ENCODE measurements around the gene TRIM46.
"Not testable (repeated sequence)": the region's sequence is repeated elsewhere in the genome, so short reads cannot be mapped to it uniquely, and the experiment has no call there.

The TRIM46 gene

DNA sequence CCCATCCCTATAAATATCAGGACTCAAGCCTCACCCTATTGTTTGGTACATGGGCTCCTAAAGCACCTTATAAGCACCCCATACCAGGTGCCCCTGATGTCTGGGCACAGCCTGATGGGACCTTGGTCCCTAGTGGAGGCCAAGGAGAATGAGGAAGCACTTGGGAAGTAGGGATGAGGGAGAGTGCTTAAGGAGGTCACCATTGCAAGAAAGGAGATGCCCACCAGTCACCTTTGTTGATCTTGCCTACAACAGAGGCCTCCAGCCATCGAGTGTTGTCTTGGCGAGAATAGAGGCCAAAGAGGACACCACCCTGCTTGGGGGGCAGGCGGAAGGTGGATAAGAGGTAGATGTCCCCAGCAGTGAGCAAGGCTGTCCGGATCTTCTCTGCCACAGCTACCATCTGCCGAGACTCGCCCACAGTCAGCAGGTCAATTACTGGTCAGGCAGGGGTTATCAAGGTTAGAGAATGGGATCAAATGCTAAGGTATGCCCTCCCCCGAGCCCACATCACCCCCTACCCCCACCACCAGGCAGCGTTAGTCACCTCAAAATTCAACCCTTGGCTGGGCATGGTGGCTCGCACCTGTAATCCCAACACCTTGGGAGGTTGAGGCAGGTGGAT lies 32.4 kb downstream of the TRIM46 start:
- no peak for DNase-seq (ENCODE audit: low spot score)

DNA sequence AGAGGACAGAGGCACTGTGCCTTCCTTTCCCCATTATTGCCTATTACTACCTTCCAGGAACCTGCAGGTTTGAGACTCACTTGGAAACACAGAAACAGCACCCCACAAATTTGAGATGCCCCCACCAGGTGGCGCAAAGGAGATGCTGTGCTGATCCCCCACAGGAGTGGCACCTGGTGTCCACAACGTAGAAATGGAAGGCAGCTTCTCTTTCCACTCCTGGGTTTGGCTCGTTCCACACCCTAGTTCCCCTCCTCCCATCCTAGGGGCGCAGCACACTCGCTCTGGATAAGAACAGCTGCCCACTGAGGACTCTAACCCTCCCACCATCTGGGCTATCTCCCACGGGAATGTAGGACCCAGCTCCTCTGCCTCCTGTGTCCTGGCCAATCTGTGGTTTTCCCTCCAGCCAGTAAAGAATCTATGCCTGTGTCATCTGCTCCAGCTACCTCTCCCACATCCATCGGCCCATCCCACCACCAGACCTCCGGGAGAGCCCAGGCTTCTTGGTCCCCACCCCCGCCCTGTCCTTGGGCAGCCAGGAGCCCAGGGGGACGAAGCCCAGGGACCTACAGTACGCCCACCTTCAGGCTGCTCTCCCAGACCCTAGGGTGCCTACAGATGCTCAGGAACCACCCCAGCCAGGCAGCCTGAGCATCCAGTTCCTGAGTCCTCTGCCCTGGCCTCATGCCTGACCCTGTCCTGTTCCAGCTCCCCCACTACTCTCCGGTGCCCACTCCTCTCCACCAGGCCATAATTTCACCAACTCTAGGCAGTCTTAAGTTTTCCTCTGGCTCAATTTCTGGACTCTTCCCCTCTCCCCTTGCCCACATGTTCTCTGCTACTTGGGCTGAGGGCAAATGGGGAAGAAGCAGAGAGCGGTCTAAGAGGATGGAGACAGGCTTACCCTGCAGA lies 33.5 kb downstream of the TRIM46 start:
- DNase-seq (ENCODE audit: low spot score), result peak; percentile 80

DNA sequence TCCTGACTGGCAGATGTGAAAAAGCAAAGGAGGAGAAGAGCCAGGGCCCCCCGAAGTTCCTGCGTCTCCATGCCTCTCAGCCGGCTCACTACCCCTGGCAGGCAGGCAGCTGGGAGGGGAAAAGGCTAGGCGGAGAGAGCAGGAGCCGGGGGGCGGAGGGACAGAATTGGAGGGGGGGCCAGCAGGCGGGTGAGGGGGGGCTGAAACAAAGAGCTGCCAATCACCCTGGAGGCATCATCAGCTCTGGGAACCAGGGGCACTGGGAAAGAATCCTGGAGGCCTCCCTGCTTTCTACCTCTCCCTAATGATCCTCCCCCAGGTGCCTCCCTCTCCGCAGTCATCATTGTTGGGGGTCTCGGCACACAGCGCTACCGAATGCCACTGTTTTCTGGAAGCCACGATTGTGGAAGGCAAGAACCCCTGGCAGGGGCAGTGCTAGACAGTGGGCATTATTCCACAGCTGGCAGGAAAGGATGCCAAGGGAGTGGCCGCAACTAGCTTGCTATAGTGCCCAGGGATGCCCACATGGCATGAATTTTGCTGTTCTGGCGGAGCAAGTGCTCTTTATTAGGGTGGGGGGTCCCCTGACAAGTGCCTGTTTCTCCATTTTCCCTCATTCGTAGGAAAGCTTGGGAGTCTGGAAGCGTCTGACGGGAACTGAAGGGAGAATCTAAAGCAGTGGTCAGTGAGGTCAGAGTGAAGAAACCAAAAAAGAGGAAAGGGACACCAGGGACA lies 34.3 kb downstream of the TRIM46 start, which contains the start of gene THBS3:
THBS3 (minus strand) TSS at position 92 of the 735 bp plus-strand sequence; CDS start at position 71, 21 bp downstream.
- DNase-seq (ENCODE audit: low spot score), result peak; percentile 63

DNA sequence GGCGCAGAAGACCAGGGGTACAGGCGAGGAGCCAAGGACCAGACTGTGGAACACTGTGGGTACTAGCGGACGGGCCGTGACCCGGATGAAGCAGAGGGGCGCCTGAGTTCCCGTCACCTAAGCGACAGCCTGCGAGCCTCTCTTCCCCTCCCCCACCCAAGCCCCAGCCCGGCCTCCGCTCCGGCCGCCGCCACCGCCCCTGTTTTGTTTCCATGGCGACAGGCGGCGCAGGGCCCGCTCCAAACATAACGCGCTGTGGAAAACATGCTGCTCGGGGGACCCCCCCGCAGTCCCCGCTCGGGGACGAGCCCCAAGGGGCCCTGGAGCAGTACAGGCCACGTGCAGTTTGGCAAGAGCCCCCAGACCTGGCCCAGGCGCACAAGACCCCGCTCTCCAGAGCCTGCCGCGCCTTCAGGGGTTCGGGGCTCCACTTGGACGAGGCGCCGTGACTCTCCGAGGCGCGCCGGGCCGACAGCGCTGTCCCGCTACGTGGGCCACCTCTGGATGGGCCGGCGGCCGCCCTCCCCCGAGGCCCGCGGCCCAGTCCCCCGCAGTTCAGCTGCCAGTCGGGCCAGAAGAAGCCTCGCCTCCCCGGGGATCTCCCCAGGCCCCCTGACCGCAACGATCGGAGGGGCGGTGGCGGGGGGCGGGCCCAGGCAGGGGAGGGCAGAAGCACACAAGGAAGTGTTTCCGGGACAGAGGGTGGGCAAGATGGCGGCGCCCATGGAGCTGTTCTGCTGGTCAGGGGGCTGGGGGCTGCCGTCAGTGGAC lies 35.1 kb downstream of the TRIM46 start, which contains the start of gene MTX1:
MTX1 (plus strand) TSS at position 155 of the 771 bp plus-strand sequence; CDS start at position 265, 110 bp downstream.
- DNase-seq (ENCODE audit: low spot score), result peak; percentile 91

DNA sequence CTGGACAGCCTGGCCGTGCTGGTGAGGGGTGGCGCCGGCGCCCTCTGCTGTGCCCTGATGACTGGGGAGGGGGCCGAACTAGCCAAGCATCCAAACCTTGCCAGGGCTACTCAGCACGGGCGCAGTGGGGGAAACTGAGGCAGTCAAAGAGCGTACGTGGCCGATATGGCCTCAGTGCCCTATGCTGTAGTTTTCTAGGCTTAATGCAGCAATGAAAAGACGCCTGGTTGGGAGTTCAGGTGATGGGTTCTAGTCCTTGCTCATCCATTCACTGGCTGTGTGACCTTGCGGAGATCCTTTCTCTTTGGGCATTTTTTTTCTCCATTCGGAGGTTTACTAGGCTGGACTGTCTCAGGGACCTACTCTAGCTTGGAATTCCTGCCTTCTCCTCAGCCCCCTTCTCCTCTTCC lies 35.7 kb downstream of the TRIM46 start:
- no peak for DNase-seq (ENCODE audit: low spot score)

DNA sequence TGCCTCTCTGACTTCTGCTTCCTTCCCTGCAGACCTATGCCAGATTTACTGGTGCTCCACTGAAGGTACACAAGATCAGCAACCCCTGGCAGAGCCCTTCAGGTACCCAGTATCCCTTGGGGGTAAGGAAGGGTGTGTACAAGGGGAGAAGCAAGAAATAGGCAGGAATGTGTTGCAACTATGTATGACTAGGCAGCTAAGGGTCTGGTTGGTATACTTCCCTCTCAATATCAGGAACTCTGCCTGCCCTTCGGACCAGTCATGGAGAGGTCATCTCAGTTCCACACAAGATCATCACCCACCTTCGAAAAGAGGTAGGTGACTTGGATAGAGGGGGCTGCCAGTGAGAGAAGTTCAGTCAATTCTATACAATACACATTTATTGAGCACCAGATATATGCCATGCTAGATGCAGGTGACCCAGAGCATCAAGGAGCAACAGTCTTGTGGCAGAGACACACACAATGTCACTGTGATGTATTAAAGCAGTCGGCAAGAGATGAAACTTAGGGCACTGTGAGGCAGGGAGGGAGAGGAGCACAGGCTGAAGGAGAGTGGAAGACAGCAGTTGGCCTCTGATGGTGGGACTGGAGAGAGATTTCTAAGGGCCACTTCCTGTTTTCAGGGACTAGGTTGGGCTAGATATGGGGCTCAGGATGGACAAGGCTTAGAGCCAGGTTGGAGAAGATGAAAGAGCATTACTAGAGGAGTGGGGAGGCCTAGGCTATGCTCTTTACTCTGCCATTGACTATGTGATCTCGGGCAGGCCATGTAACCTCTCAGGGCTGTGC lies 36.9 kb downstream of the TRIM46 start:
- DNase-seq (ENCODE audit: low spot score), result no peak

DNA sequence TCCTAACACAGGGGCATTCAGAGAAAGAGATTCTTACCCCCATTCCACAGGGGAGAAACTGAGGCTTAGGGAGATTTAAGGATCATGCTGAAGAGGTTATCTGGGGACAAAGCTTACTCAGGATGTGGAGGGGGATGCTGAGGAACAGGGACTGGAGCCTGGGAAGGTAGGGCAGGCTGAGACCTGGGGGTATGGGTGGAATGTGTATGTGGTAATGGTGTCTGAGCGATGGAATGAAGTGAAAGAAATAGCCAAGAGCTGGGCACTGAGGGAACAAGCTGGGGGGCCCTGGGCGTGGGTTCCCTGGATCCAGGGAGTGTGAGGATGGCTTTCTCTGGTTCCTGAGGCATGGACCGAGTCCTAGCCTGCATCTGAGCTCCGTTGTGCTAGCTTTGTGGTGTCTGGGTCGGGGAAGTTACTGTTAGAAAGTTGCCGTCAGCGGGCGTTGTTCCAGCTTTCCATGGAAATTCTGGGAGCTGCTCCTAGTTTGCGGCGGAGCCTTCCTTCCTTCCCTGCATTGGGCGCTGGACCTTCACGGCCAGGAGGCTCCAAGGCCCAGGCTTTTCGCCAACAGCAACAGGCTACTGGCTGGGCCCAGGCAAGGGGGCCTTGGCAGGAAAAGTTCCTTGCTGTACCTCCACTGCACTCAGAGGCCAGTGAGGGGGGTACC lies 37.9 kb downstream of the TRIM46 start:
- not testable (repeated sequence) for DNase-seq (ENCODE audit: low spot score)

DNA sequence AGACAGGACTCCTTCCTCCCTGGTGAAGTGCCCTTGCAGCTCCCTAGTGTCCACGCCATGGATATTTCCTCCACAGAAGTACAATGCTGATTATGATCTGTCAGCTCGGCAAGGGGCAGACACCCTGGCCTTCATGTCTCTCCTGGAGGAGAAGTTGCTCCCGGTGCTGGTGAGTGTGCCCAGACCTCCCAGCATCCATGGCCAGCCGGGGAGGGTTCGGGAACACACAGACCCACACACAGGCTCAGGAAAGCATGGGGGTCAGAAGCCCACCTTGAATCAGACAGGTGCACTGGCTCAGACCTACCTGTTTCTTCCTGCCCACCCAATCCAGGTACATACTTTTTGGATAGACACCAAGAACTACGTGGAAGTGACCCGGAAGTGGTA lies 38.4 kb downstream of the TRIM46 start:
- not testable (repeated sequence) for DNase-seq (ENCODE audit: low spot score)

DNA sequence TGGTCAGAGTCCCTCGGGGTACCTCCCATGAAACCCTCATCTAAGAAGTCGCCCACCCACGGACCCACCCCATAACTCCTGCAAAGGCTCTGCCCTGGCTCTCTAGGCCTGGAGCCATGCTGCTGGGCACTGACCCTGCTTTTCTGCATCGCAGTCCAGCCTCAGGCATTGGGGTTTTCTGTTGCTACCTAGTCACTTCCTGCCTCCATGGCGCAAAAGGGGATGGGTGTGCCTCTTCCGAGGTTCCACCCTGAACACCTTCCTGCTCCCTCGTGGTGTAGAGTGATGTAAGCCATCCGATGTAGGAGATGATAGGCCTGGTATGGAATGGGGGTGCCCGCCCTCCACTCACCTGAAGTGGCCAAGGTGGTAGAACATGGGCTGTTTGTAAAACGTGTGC lies 41.1 kb downstream of the TRIM46 start:
- DNase-seq (ENCODE audit: low spot score), result not testable (repeated sequence)

DNA sequence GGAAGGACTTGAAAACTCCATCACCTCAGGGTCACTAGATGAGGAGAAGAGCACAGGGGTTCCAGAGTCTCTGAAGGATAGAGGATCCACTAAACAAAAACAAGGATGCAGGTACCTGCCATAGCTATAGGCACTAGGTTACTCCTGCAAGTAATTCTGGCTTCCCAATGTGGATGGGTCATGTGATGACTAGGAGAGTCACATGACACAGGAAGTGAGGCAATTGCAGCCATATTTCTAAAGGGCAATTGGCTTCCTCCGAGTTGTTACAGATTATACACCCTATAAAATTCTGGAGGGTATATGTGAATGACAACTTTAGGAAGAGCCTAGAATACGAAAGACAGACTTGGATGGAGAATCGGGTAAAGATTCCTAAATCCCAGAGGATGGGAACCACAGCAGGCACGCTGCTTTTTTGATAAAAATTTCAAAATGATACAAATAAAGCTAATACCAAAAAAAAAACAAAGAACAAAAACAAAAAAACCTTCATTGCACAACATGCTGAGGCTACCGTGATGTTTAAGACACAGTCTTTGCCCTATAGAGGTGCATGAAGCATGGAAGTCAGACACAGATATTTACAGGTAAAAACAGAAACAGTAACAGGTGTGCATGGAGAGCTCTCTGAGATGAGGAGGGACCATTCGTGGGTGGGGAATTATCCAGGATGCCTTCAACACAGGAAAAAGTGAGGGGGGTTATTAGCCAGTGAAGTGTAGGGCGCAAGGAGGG lies 45.4 kb downstream of the TRIM46 start:
- DNase-seq (ENCODE audit: low spot score), result peak; percentile 90

DNA sequence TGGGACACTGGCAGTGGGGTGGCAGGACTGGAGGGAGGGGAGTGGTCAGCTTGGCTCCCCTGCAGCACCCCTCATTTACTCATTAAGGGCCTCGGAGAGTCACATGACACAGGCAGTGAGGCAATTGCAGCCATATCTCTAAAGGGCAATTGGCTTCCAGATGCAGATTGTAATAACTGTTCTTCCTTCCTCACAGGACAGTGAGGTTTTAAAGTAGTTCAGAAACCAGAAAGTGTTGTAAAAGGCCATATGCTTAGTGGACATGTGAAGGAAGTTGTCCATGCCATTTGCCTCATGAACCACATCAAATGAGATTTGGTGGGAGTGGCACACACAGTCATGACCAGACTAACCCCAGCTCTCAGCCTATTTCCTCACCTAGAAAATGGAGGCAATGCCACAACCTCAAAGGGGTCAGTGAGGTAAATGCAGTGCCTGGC lies 46.0 kb downstream of the TRIM46 start:
- DNase-seq (ENCODE audit: low spot score), result peak; percentile 73

DNA sequence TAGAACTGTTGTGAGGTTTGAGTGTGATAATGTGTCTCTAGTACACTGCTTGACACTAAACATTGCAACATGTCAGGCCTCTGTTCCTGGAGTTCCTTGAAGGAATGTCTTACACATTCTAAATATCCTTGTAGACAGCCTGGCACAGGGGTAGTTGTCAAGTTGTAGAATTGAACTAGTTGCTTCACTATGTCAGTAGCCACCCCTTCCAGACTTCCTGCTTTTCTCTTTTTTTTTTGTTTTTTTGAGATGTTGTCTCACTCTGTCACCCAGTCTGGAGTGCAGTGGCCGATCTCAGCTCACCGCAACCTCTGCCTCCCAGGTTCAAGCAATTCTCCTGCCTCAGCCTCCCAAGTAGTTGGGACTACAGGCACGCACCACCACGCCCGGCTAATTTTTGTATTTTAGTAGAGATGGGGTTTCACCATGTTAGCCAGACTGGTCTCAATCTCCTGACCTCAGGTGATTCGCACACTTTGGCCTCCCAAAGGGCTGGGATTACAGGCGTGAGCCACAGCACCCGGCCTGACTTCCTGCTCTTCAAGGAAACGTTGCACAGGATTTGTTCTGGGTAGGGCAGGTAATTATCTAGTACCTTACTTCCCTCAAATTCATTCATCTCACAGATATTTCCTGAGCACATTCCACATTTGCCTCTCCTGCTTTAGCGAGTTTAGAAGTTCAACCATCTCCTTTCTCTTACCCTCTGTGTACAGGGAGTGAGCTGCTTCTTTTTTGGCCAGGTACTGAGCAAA lies 46.7 kb downstream of the TRIM46 start:
- not testable (repeated sequence) for DNase-seq (ENCODE audit: low spot score)

DNA sequence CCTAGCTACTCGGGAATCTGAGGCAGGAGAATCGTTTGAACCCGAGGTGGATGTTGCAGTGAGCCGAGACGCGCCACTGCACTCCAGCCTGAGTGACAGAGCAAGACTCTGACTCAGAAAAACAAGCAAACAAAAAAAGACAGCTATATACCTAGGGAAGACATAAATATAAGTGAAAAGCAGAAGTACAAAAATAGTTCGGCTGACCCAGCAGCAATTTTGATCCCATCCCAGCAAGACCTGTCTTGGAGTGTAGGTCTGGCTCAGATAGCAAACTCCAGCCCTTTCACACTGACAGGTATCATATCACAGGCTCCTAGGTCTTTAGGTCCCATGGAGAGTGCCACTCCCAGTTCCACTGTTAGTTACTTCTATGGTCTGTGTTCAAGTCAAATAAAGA lies 49.4 kb downstream of the TRIM46 start:
- DNase-seq (ENCODE audit: low spot score), result no peak

DNA sequence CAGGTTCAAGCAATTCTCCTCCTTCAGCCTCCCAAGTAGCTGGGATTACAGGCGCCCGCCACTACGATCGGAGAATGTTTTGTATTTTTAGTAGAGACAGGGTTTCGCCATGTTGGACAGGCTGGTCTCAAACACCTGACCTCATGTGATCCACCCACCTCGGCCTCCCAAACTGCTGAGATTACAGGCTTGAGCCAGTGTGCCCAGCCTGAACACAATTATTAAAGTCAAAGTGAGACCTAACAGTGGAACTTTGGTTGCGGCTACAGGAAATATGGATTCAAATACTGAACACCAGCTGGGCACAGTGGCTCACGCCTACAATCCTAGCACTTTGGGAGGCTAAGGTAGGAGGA lies 51.7 kb downstream of the TRIM46 start:
- DNase-seq (ENCODE audit: low spot score), result not testable (repeated sequence)

DNA sequence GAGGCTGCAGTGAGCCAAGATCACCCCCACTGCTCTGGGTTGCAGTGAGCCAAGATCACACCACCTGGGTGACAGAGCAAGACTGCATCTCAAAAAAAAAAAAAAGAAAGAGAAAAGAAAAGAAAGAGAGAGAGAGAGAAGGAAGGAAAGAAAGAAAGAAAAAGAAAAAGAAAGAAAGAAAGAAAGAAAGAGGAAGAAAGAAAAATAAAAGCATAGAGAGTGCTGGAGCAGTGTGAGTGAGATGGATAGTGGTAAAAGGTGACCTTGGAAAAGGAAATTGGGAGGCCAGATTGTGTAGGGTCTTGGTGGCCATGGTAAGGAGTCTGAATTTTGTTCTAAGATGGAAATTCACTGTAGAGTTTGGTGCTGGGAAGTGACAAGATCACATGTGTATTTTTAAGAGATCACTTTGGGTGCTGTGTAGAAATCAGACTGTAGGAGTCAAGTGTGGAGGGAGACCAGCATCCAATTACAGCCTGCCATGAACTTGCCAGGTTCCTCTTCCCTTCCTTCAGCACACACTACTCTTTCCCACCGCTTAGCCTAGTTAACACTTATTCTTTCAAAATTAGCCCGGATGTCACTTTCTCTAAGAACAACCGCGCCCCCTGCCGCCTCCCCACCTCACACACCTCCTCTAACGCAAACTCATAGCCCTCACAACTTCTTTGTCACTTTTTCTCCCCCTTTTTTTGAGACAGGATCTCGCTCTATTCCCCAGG lies 52.7 kb downstream of the TRIM46 start:
- peak; percentile 74 for DNase-seq (ENCODE audit: low spot score)

DNA sequence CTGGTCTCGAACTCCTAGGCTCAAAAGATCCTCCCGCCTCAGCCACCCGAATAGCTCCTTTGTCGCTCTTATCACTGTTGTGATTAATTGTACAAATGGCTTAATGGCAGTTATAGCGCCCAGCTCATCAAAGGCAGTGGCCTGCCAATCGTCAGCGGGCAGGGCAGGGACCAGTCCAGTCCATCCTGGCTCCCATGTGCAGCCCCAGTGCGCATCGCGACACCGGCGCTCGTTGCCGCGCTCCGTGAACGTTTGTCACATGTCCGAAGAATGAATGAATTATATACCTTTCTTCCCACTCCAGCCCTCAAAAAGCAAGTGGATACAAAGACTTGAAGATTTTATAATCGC lies 53.2 kb downstream of the TRIM46 start:
- DNase-seq (ENCODE audit: low spot score), result peak; percentile 64

DNA sequence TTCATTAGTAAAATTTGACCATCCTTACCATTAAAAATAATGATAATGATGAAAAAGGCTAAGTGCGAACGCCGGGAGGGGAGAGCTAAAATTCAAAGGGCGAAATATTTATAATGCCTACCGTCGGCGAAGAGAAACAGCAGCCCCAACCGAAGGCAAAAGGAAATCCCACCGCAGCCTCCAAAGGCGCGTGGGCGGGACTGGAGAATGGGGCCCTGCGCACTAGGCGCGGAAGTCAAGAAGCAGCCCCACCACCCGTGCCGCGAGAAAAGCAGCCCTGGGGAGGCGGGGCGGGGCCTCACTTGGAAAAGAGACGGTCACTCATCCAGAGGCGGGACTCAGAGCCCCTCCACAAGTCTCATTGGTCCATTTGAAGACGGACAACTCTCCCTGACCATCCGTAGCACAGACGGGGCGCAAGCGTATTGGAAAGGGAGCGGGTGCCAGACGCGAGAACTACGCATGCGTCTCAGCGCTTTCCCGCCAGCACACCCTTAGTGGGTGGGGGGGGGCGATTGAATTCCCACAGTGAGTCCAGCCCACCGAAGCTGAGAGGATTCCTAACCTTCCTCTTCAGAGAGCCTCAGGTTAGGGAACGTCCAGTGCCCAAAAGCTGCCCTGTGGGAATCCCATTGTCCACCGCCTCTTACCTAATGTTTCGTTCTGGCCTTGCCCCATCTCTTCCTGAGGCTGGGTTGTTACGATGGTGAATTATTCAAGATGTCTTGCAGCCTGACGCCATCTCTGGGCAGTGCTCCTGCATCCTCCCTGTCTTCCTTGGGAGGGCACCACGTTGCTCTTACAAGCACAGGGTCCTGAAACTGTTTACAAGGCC lies 53.8 kb downstream of the TRIM46 start:
- DNase-seq (ENCODE audit: low spot score), result peak; percentile 98

All from Ammon's horn (tissue), 1 donor.